Subcutaneous abdominal adipose tissue (tissue), 5 donors: ENCODE measurements around the gene CDCP1.

Experiments used
- H3K27ac ChIP-seq: one replicate; pipeline ENCODE4 v1.7.0; 2013; ENCODE audit warnings: low read depth, mild to moderate bottlenecking, inconsistent platforms, low read length, moderate library complexity
- H3K27me3 ChIP-seq, 5 donors: one replicate each; pipeline ENCODE4 v1.7.0; 2013; ENCODE audit warnings: low read length in 5 of 5, inconsistent platforms in 1 of 5; ENCODE audit not compliant: control insufficient read depth in 5 of 5, insufficient read depth in 4 of 5
- H3K36me3 ChIP-seq, 5 donors: one replicate each; pipeline ENCODE4 v1.7.0; 2013; ENCODE audit warnings: low read length in 5 of 5; ENCODE audit not compliant: control insufficient read depth in 5 of 5, insufficient read depth in 5 of 5
- H3K4me1 ChIP-seq, 5 donors: one replicate each; pipeline ENCODE4 v1.7.0; 2013; ENCODE audit warnings: low read length in 5 of 5, mild to moderate bottlenecking in 3 of 5, moderate library complexity in 1 of 5; ENCODE audit not compliant: control insufficient read depth in 5 of 5, insufficient read depth in 5 of 5
- H3K4me3 ChIP-seq, 5 donors: one replicate each; pipeline ENCODE4 v1.7.0; 2013; ENCODE audit warnings: low read length in 5 of 5, low read depth in 1 of 5
- H3K9ac ChIP-seq, 5 donors: one replicate each; pipeline ENCODE4 v1.7.0; 2013; ENCODE audit warnings: low read length in 5 of 5, mild to moderate bottlenecking in 4 of 5, moderate library complexity in 3 of 5
- H3K9me3 ChIP-seq, 5 donors: one replicate each; pipeline ENCODE4 v1.7.0; 2013; ENCODE audit warnings: low read length in 5 of 5; ENCODE audit not compliant: control insufficient read depth in 5 of 5
- donor health status: healthy.
- donor health status: healthy.
- donor health status: healthy.
- donor health status: healthy.
- donor health status: healthy.

Gene CDCP1

DNA sequence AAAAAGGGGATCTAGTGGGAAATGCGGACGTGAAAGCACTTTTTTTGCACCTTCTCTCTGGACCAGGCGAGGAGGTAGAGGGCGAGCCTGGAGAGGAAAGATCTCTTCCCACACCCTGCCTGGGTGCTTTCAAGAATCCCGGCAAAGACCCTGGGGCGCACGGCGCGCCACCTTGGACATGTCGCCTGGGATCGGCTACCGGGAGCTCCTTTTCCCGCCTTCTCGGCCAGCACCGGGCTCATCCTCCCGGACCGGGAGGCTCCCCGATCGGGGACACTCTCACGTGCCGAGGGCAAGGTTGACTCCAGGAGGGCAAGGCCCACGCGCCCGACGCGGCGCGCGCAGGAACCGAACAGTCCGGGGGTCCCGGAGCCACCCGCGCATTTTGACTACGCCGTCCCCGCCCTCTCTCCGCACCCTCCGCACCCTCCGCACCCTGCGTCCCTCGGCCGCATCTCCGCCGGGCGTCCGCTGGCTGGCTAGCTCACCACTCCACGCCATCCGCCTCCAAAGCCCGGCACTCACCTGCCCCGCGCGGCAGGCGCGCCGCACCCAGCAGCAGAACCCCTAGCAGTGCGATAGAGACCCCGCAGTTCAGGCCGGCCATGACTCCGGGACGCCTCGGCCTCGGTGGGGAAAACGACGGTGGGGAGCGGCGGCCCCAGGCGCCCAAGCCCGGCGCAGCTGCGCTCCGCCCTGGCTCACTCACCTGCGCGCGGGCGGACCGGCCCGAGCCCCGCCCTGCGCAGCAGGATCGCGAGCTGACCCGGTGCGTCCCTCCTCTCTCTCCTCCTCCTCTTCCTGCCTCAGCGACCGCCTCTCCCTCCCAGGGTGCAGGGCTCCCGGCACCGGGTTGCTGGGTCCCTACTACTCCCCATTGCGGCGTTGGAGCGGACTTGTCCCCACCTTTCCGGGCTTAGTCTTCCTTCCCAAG lies at the start of gene CDCP1:
TSS of gene CDCP1 (minus strand) at position 698 of the 934 bp plus-strand sequence. CDS start at position 607, 91 bp downstream.
- Histone ChIP-seq H3K27ac (no peak within 1 kb of the TSS), H3K4me3 (peak within 1 kb of the TSS; percentile 43 to 58 (median 53)), H3K9ac (peak within 1 kb of the TSS in 1 of 5 donors; percentile 32), H3K9me3 (peaks cover 0 to 3% (median 2%) of the 10 kb centered on the region in 5 donors), H3K36me3 (no peaks in the 10 kb centered on the region), H3K27me3 (peaks cover 21 to 28% (median 26%) of the 10 kb centered on the region in 5 donors), H3K4me1 (peaks cover 0 to 16% (median 11%) of the 10 kb centered on the region in 5 donors)

- Histone ChIP-seq H3K36me3 (no peaks in the 10 kb centered on the region), H3K9ac (no peak overlapping the region), H3K4me3 (no peak overlapping the region), H3K4me1 (no peaks in the 10 kb centered on the region), H3K9me3 (no peaks in the 10 kb centered on the region), H3K27ac (no peak overlapping the region), H3K27me3 (peaks cover 0 to 2% (median 0%) of the 10 kb centered on the region in 5 donors)
Measured at GRCh38 chr3:45194791-45195190, 48.6 kb upstream of the CDCP1 start.

DNA sequence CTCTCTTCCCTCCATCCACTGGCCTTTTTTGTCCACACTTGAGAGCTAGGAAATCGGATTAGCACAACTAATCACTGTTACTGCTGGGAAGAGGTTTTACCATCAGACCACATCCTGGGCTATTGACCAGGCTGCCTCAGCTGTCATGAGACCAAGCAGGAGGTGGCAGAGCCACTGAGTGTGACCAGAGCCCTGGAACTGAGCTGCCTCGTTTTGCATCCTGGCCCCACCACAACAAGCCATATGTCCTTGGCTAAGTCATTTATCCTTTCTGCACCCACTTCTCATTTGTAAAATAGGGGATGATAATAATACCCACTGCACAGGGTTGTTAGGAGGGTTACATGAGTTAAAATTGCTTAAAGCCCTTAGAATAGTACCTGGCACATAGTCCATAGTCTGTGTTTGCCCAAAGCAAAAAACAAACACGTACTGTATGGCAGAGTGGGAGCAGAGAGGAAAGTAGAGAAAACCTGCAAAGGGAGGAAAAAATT lies 45.8 kb upstream of the CDCP1 start:
- Histone ChIP-seq H3K27ac (no peak overlapping the region), H3K4me1 (no peaks in the 10 kb centered on the region), H3K9ac (no peak overlapping the region)

GRCh38 chr3:45191424-45191823 lies 45.2 kb upstream of the CDCP1 start:
- Histone ChIP-seq H3K27ac (no peak overlapping the region), H3K9me3 (no peaks in the 10 kb centered on the region), H3K4me1 (no peaks in the 10 kb centered on the region), H3K4me3 (no peak overlapping the region), H3K27me3 (peaks cover 0 to 2% (median 0%) of the 10 kb centered on the region in 5 donors), H3K36me3 (no peaks in the 10 kb centered on the region), H3K9ac (no peak overlapping the region)

More for the DNA sequence above, 45.8 kb upstream of the CDCP1 start:
- Histone ChIP-seq H3K9me3 (no peaks in the 10 kb centered on the region), H3K36me3 (no peaks in the 10 kb centered on the region), H3K27me3 (peaks cover 0 to 2% (median 0%) of the 10 kb centered on the region in 5 donors), H3K4me3 (no peak overlapping the region)

DNA sequence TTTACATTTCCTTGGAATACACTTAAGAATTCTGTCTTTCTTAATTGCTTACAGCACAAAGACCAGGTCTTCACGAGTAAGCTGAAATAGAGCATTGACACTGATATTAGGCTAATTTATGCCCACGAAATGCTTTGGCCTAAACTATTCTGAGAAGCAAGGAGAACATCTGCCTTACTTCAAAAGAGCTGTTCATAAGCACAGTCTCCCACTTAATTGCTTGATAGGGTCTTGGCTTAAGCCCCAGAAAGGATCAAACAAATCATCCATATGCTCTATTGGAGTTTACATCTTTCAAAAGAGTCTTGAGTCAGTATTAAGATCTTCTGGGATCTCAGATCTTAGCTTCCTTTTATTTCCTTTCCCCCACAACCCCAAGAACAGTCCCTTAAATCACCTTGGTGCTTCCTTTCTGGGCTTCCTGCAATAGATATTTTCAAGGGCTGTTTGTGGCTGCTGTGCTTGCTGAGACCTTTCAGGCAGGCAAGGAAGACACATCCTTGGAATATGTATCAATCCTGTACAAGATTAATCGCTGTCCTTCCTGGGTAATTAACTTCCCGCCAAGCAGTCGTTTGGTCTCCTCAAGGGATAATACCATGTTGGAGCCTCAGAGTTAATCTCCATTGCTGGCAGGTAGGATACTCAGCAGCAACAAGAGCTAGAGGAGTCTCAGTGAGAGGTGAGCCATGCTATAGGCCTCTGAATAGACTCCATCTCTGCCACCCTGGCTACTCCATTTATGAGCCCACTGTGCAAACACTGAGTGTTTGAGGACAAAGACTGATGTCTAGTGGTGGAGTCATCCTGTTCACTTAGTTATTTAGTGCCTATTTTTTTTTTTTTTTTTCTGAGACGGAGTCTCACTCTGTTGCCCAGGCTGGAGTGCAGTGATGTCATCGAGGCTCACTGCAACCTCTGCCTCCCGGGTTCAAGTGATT lies 42.8 kb upstream of the CDCP1 start:
- Histone ChIP-seq H3K27ac (no peak overlapping the region), H3K4me1 (no peaks in the 10 kb centered on the region), H3K36me3 (no peaks in the 10 kb centered on the region), H3K27me3 (peaks cover 0 to 2% (median 0%) of the 10 kb centered on the region in 5 donors), H3K4me3 (no peak overlapping the region), H3K9me3 (no peaks in the 10 kb centered on the region), H3K9ac (no peak overlapping the region)

- H3K9ac ChIP-seq: no peak overlapping the region
- H3K4me1 ChIP-seq: peaks cover 0 to 8% (median 3%) of the 10 kb centered on the region in 5 donors
- H3K9me3 ChIP-seq: no peaks in the 10 kb centered on the region
- H3K36me3 ChIP-seq: no peaks in the 10 kb centered on the region
- H3K27ac ChIP-seq: no peak overlapping the region
- peaks cover 0 to 2% (median 0%) of the 10 kb centered on the region in 5 donors for H3K27me3 ChIP-seq
- H3K4me3 ChIP-seq: no peak overlapping the region
Measured at GRCh38 chr3:45187694-45188141, 41.5 kb upstream of the CDCP1 start.

DNA sequence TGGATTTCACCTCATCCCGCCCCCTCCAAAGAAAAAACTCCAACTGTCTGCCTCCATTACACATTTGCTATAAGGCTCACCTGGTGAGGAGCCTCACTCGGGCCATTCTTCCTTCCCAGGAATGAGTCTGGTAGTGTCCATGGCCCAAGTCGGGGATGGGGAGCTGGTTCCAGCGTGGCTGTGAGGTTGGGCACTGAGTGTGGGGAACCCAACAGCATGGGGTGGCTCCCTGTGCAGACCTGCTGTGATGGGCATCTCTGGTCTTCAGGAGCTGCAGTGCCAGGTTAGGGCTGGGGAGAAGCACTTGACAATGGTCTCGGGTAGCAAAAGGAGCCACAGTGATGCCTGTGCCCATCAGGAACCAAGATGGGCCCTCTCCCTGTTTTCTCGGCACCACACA lies 40.7 kb upstream of the CDCP1 start:
- peaks cover 0 to 2% (median 0%) of the 10 kb centered on the region in 5 donors for H3K27me3 ChIP-seq
- no peak overlapping the region for H3K27ac ChIP-seq
- no peak overlapping the region for H3K9ac ChIP-seq
- no peaks in the 10 kb centered on the region for H3K36me3 ChIP-seq
- H3K4me1 ChIP-seq: peaks cover 0 to 8% (median 3%) of the 10 kb centered on the region in 5 donors
- no peak overlapping the region for H3K4me3 ChIP-seq
- H3K9me3 ChIP-seq: no peaks in the 10 kb centered on the region

GRCh38 chr3:45185461-45185860 lies 39.3 kb upstream of the CDCP1 start:
- Histone ChIP-seq H3K9ac (no peak overlapping the region), H3K4me3 (no peak overlapping the region), H3K36me3 (no peaks in the 10 kb centered on the region), H3K27ac (no peak overlapping the region), H3K4me1 (peaks cover 0 to 8% (median 3%) of the 10 kb centered on the region in 5 donors), H3K9me3 (no peaks in the 10 kb centered on the region), H3K27me3 (peaks cover 0 to 2% (median 0%) of the 10 kb centered on the region in 5 donors)

- H3K9ac ChIP-seq: no peak overlapping the region
- H3K4me1 ChIP-seq: peaks cover 0 to 8% (median 3%) of the 10 kb centered on the region in 5 donors
- peaks cover 0 to 2% (median 0%) of the 10 kb centered on the region in 5 donors for H3K27me3 ChIP-seq
- no peaks in the 10 kb centered on the region for H3K9me3 ChIP-seq
- H3K36me3 ChIP-seq: no peaks in the 10 kb centered on the region
- H3K27ac ChIP-seq: no peak overlapping the region
- H3K4me3 ChIP-seq: no peak overlapping the region
Measured at GRCh38 chr3:45185052-45185451, 38.9 kb upstream of the CDCP1 start.
